Caki2 (cell line): ENCODE data around the gene SLC35F1. TPM values are rescaled to one million over a fixed set of nuclear protein-coding genes. Genes with fewer than 3 reads are reported as not detected.

Source experiments
- DNase-seq: peaks from one replicate; pipeline ENCODE4 v3.0.0-alpha.2; 2015; ENCODE audit warnings: low read depth
- in situ Hi-C: cut with HindIII; loops from 2 replicates; pipeline ENCODE4 v1.10.0; 2016; ENCODE audit warnings: low sequenced_read_pairs, low pct_unique_long_range_greater_than_20kb, mixed read lengths
- total RNA-seq: library from RNA; depleted of rRNA; stranded (reverse); fragments of >200 nt; shearing (Covaris generic); gene quantifications from 2 replicates; pipeline ENCODE4 v1.2.3, GENCODE V29; 2014; ENCODE audit warnings: low replicate concordance

SLC35F1 gene
- total RNA-seq, 1 experiment from 2014 or later = not detected

DNA sequence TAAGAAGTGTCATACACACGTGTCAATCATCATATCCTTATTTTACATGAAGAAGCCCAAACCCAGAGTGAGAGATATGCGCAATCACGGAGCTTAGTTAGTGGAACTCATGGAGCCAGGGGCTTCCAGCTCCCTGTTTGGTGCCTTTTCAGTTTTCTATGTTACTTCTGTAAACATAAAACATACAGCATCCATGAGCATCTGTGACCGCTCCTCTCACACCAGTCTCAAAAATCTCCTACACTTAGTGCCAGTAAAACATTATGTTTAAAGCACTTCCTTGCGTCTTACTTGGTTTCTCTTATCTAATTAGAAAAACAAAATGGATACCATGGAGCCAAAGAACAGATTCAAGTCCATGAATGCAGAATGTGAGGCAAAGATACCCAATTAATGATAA is 240.4 kb downstream of the SLC35F1 start:
- in situ Hi-C loops = no loop called here
- DNase-seq = no peak

DNA sequence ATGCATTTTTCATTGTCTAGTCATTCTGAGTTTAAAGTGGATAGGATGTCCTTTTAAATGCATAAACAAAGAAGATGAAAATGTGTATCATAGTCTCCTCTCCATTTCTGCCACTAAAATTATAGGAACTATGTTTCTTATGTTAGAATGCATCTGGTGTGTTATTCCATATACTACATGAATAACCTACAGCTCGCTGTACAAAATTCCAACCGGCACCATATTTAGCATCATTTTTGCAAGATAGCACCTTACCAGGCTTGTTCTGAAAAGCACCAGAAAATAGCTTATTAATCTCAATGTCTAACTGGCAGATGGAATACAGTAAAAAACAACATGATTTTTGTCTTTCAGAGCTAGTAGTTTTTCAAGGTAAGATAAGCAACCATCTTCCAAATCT is 241.5 kb downstream of the SLC35F1 start:
- DNase-seq = no peak
- in situ Hi-C loops = no loop called here

DNA sequence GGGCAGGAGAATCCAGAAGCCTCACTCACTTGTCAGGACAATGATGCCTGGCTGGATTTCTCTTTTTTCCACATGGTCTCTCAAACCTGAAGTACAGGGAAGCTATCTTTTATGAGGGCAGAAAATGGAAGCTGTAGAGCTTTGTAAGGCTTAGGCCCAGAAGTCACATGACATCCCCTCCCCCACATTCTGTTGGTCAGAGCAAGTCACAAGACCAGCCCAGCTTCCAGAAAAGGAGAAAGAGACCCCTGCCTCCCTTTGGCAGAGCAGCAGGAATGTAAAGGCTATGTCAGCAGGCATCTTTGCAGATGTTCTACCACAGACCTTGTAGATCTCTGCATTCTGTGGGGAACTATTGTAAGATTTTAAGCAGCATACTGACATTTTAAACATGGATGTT is 245.5 kb downstream of the SLC35F1 start:
- in situ Hi-C loops = no loop called here
- no peak for DNase-seq

- no peak for DNase-seq
- in situ Hi-C loops = no loop called here
Observed at GRCh38 chr6:118161343-118161742, 254.3 kb downstream of the SLC35F1 start.

DNA sequence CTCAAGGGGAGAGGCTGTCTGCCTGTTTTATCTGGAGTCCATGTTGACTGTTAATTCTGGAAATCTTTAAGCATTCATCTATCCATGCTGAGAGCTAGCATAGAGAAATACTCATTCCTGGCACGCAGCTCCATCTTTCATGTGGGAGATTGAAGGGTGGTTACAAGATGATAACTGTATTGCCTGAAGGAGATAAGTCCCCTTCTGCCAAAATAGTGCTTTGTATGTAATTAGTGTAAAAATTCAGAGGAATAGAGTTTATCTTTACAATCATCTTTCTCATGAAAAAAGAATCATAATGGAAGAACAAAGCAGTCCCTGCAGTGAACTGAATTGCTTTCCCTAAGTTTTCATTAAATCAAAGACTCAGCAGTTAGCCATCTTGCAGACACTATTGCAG is 256.5 kb downstream of the SLC35F1 start:
- DNase-seq = no peak
- in situ Hi-C loops = no loop called here

GRCh38 chr6:118165500-118165899 is 258.4 kb downstream of the SLC35F1 start:
- no peak for DNase-seq
- in situ Hi-C loops = no loop called here

- in situ Hi-C loops = no loop called here
- DNase-seq = no peak
Observed at GRCh38 chr6:118168421-118168820, 261.4 kb downstream of the SLC35F1 start.

DNA sequence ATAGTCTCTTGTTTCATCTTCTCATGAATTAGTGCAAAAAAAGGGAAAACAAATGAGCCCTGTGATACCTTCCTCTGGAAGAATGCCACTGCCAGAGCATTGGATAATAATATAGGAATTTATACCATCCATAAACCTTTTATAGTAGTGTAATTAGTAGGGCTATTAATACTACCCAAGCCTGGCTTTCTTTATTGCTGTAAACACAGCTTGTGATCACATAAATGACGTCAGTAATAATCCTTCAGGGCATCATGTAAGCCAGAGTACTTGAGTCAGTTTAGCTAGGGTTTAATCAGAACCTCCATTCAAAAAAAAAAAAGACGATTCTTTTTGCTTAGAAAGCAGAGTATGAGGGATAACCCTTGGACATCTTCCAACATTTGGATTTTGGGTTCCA is 264.8 kb downstream of the SLC35F1 start:
- in situ Hi-C loops = no loop called here
- no peak for DNase-seq

DNA sequence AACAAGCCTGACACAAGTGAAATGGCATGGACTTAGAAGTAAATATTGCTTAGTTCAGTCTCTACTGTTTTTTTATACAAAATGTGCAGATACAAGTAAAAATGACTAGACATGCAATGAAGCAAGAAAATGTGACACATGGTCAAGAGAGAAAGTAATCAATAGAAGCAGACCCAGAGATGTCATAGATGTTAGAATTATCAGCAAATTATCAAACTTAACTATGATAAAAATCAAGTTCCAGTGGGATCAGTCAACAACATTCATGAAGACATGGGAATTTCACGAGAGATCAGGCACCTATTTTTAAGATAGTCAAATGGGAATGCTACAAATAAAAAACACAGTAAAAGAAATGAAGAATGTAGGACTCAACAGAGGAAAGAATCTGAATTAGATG is 267.0 kb downstream of the SLC35F1 start:
- no peak for DNase-seq
- in situ Hi-C loops = no loop called here

- no peak for DNase-seq
- in situ Hi-C loops = no loop called here
Observed at GRCh38 chr6:118177720-118178119, 270.7 kb downstream of the SLC35F1 start.

- in situ Hi-C loops = no loop called here
- no peak for DNase-seq
Observed at GRCh38 chr6:118179048-118179447, 272.0 kb downstream of the SLC35F1 start.

GRCh38 chr6:118186672-118187567 is 279.9 kb downstream of the SLC35F1 start:
- no peak for DNase-seq
- in situ Hi-C loops = no loop called here

GRCh38 chr6:118187568-118188164 is 280.6 kb downstream of the SLC35F1 start:
- no peak for DNase-seq
- in situ Hi-C loops = no loop called here

DNA sequence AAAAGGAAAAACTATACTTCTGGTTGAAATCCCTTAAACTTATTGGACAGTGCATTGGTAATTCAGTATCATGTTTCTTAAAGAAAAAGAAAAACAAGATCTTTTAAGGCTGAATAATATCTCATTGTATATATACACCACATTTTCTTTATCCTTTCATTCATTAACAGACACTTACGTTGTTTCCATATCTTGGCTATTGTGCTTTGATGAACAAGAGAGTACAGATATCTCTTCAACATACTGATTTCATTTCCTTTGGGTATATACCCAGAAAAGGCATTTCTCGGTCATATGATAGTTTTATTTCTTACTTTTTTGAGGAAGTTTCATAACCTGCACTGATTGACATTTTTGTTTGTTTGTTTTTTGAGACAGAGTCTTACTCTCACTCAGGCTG is 281.5 kb downstream of the SLC35F1 start:
- DNase-seq = no peak
- in situ Hi-C loops = no loop called here

DNA sequence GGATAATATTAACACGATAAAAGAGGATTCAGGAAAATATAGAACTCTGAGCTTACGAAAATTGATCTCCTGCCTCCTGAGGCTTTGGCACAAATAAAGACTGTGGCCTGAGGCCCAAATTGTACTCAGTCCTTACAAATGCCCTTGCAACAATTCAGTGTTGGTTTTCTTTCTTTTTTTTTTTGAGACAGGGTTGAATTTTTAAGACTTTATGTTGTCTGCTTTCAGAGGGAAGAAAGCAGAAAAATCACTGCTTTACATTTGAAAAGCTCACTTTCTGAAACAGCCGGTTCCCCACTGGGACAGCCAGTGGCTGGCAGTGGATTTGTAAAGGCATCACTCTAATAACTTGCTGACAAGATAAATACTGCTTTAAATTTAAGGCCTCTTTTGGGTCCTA is 290.5 kb downstream of the SLC35F1 start:
- DNase-seq = no peak
- in situ Hi-C loops = no loop called here

DNA sequence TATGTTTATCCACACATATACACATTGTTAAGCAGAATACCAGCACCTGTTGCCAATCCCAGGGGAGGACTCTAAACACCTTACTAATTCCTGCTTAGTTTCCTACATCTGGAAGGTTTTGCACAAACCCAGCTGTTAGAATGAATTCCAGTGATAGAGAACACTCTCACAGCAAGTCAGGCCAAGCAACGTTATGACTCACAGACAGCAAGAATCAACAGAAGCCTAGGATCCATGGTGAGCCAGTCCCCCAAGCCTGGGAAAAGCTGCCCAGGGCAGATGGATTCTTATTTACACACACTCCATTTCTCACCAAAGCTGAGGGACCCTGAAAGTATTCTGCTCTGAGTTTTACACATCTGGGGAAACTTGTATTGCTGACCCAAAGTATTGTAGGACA is 291.7 kb downstream of the SLC35F1 start:
- in situ Hi-C loops = no loop called here
- DNase-seq = no peak

DNA sequence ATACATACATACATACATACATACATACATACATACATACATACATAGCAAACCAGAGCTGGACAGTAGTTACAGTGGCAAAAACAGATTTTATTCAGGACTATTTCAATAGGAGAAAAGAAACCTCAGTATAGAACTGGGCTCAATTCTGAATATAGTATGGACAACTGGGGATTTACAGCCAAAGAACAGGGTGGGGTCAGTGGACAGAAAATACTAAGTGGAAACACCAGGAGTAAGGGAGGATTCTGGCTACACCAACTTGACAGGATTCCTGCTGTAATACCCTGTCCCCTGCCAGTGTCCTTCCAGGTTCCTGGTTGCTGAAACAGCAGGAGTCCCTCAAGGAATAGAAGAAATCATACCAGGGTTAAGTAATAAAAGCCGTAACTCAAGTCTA is 293.1 kb downstream of the SLC35F1 start:
- in situ Hi-C loops = no loop called here
- DNase-seq = no peak

GRCh38 chr6:118202517-118202916 is 295.5 kb downstream of the SLC35F1 start:
- in situ Hi-C loops = no loop called here

DNA sequence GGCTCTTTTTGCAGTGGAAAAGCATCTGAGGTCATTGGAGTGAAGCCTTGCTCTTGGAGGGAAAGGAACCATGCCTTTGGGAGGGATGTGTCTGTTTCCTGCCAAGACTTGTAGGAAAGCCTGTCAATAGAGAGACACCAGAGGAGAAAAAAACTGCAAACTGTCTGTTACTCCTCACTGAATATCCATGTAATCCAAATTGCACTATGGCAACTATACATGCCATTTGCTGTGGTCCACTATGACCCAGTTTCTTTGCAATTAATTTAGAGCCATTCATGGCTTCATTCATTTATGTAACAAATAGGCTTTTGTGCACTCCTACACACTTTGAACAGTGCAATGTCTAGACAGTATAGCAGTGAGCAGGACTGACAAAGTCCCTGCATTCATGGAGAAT is 296.5 kb downstream of the SLC35F1 start:
- no peak for DNase-seq
- in situ Hi-C loops = no loop called here

More at GRCh38 chr6:118202517-118202916, 295.5 kb downstream of the SLC35F1 start:
- DNase-seq = no peak

- DNase-seq = no peak
- in situ Hi-C loops = no loop called here
Observed at GRCh38 chr6:118206221-118206620, 299.2 kb downstream of the SLC35F1 start.
